Mesenchymal stem cell (in vitro differentiated cells and primary cell): ENCODE data around the gene CREB1.
A peak's percentile ranks its signal among the peaks of the same experiment; 100 is the strongest.

Source experiments
- DNase-seq: peaks from one replicate; pipeline ENCODE4 v3.0.0-alpha.2; 2013
- H2AFZ ChIP-seq: one replicate; pipeline ENCODE4 v1.6.1; 2013; ENCODE audit warnings: low read depth, mild to moderate bottlenecking, control low read depth, inconsistent platforms, low read length, moderate library complexity
- H2AK5ac ChIP-seq: 2 replicates; pipeline ENCODE4 v1.6.1; 2013; ENCODE audit warnings: low read length, moderate library complexity, mild to moderate bottlenecking, inconsistent platforms; ENCODE audit not compliant: severe bottlenecking
- H2BK120ac ChIP-seq: one replicate; pipeline ENCODE4 v1.6.1; 2013; ENCODE audit warnings: low read depth, mild to moderate bottlenecking, inconsistent platforms, low read length, moderate library complexity
- H2BK12ac ChIP-seq, 2 experiments: one replicate each; pipeline ENCODE4 v1.6.1; 2013; ENCODE audit warnings: inconsistent platforms in 2 of 2, low read length in 2 of 2, mild to moderate bottlenecking in 2 of 2, moderate library complexity in 2 of 2, control low read depth in 1 of 2
- H2BK15ac ChIP-seq: one replicate; pipeline ENCODE4 v1.6.1; 2013; ENCODE audit warnings: mild to moderate bottlenecking, low read depth, inconsistent platforms; ENCODE audit not compliant: poor library complexity, severe bottlenecking
- H2BK5ac ChIP-seq: 2 replicates; pipeline ENCODE4 v1.6.1; 2013; ENCODE audit warnings: low read depth, mild to moderate bottlenecking, low read length, control low read depth, inconsistent platforms; ENCODE audit not compliant: poor library complexity, severe bottlenecking
- H3K14ac ChIP-seq, 2 experiments: one replicate each; pipeline ENCODE4 v1.6.1; 2013; ENCODE audit warnings: inconsistent platforms in 2 of 2, low read length in 2 of 2, control low read depth in 1 of 2, mild to moderate bottlenecking in 1 of 2, moderate library complexity in 1 of 2
- H3K18ac ChIP-seq, 2 experiments: one replicate each; pipeline ENCODE4 v1.6.1; 2013; ENCODE audit warnings: inconsistent platforms in 2 of 2, low read length in 2 of 2, control low read depth in 1 of 2, low read depth in 1 of 2, mild to moderate bottlenecking in 1 of 2
- H3K23ac ChIP-seq, 2 experiments: one replicate each; pipeline ENCODE4 v1.6.1; 2013; ENCODE audit warnings: inconsistent platforms in 2 of 2, low read length in 2 of 2, mild to moderate bottlenecking in 2 of 2, moderate library complexity in 2 of 2, control low read depth in 1 of 2
- H3K27ac ChIP-seq: 2 replicates; pipeline ENCODE4 v1.5.1; 2013; ENCODE audit warnings: mild to moderate bottlenecking, moderate library complexity, low read length, control low read depth, inconsistent platforms; ENCODE audit not compliant: poor library complexity, severe bottlenecking
- H3K27me3 ChIP-seq, 2 experiments: 2 replicates each; pipeline versions ENCODE4 v1.6.1 to v1.7.0; 2013; ENCODE audit warnings: low read length in 2 of 2, mild to moderate bottlenecking in 2 of 2, moderate library complexity in 2 of 2, control low read depth in 1 of 2, inconsistent platforms in 1 of 2; ENCODE audit not compliant: control insufficient read depth in 1 of 2, insufficient read depth in 1 of 2
- H3K36me3 ChIP-seq, 2 experiments: 2 replicates each; pipeline versions ENCODE4 v1.6.1 to v1.7.0; 2013; ENCODE audit warnings: low read length in 2 of 2, control low read depth in 1 of 2, inconsistent platforms in 1 of 2, low read depth in 1 of 2, mild to moderate bottlenecking in 1 of 2; ENCODE audit not compliant: insufficient read depth in 2 of 2, control insufficient read depth in 1 of 2
- H3K4ac ChIP-seq, 2 experiments: one replicate each; pipeline ENCODE4 v1.6.1; 2013; ENCODE audit warnings: inconsistent platforms in 2 of 2, low read length in 2 of 2, mild to moderate bottlenecking in 2 of 2, moderate library complexity in 2 of 2, control low read depth in 1 of 2, low read depth in 1 of 2
- H3K4me1 ChIP-seq: 2 replicates; pipeline ENCODE4 v1.6.1; 2013; ENCODE audit warnings: low read depth, low read length, control low read depth; ENCODE audit not compliant: control insufficient read depth, insufficient read depth
- H3K4me2 ChIP-seq: 2 replicates; pipeline ENCODE4 v1.6.1; 2013; ENCODE audit warnings: low read length, mild to moderate bottlenecking, inconsistent platforms; ENCODE audit not compliant: poor library complexity, severe bottlenecking
- H3K4me3 ChIP-seq, 2 experiments: 2 replicates each; pipeline versions ENCODE4 v1.5.1 to v1.7.0; 2013; ENCODE audit warnings: low read length in 2 of 2, mild to moderate bottlenecking in 2 of 2, control low read depth in 1 of 2, low read depth in 1 of 2; ENCODE audit not compliant: insufficient read depth in 1 of 2
- H3K79me1 ChIP-seq: replicated peaks from 2 replicates; pipeline ENCODE4 v1.6.1; 2013; ENCODE audit warnings: mild to moderate bottlenecking, control low read depth, low read length, inconsistent platforms; ENCODE audit not compliant: poor library complexity, severe bottlenecking
- H3K9ac ChIP-seq: 2 replicates; pipeline ENCODE4 v1.7.0; 2013; ENCODE audit warnings: mild to moderate bottlenecking, low read length, moderate library complexity
- H3K9me3 ChIP-seq: 2 replicates; pipeline ENCODE4 v1.7.0; 2013; ENCODE audit warnings: mild to moderate bottlenecking, low read length; ENCODE audit not compliant: control insufficient read depth
- H4K8ac ChIP-seq: one replicate; pipeline ENCODE4 v1.6.1; 2013; ENCODE audit warnings: inconsistent platforms, mild to moderate bottlenecking, low read length, moderate library complexity
- H4K91ac ChIP-seq: one replicate; pipeline ENCODE4 v1.6.1; 2013; ENCODE audit warnings: mild to moderate bottlenecking, low read length, inconsistent platforms
- WGBS: methylation state at CpG from one replicate; pipeline ENCODE4 v1.1.7; 2013; ENCODE audit warnings: mixed read lengths; 5-methylcytosine and 5-hydroxymethylcytosine counted together

The CREB1 gene

DNA sequence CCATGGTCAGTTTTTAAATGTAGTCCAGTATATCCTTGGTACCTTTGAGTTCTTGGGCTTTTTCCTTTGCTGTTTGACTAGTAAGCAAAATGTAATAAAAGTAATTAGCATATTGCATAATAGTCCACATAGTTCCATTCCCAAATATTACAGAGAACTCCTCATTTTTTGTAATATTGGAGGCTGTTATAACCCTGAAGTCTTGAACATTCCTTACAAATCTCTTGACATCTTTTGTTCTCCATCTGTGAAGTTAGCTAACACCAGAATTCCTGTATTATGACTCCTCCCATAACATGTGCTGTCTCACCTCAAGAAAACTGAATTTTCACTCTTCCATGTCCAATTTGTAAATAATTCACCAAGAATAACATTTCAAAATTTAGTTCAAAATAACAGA is 17.1 kb downstream of the CREB1 start:
- no peak overlapping the region for H2BK12ac ChIP-seq
- H4K91ac ChIP-seq: no peak overlapping the region
- no peak overlapping the region for H3K4me2 ChIP-seq
- H2BK15ac ChIP-seq: no peak overlapping the region
- H3K9ac ChIP-seq: no peak overlapping the region
- H3K14ac ChIP-seq: no peak overlapping the region
- peak overlapping the region; percentile 75 for H3K27ac ChIP-seq
- H2BK5ac ChIP-seq: no peak overlapping the region
- H3K23ac ChIP-seq: no peak overlapping the region
- DNase-seq: no peak
- no peaks in the 10 kb centered on the region for H3K79me1 ChIP-seq
- H3K4ac ChIP-seq: no peak overlapping the region
- H3K9me3 ChIP-seq: no peaks in the 10 kb centered on the region
- H2BK120ac ChIP-seq: no peak overlapping the region
- no peak overlapping the region for H3K4me3 ChIP-seq
- peaks cover 9% of the 10 kb centered on the region for H3K4me1 ChIP-seq
- no peak overlapping the region for H3K18ac ChIP-seq
- H3K27me3 ChIP-seq: no peaks in the 10 kb centered on the region
- H2AFZ ChIP-seq: no peak overlapping the region
- H4K8ac ChIP-seq: no peak overlapping the region
- no peak overlapping the region for H2AK5ac ChIP-seq
- peaks cover 0 to 4% of the 10 kb centered on the region in 2 experiments for H3K36me3 ChIP-seq

DNA sequence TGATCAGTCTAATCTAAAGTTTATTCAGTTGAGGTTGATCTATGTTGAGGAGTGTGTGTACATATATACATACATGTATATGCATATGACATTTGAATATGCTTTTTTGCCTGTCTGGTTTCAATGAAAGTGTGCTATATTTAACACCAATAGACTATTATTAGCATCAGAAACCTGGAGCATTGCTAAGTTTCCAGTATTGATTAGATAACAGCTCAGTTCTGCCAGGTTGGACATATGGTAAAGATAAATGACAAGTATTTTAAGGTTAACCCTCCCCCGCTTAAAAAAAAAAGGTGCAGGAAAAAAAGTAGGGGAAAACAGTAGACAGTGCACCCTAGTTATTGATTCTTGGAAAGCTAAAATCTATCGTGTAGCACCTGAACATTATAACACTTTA is 19.4 kb downstream of the CREB1 start:
- Histone ChIP-seq H3K27me3 (no peaks in the 10 kb centered on the region), H3K27ac (no peak overlapping the region), H3K4me1 (peaks cover 9% of the 10 kb centered on the region), H2BK15ac (no peak overlapping the region), H2AFZ (no peak overlapping the region), H2BK12ac (no peak overlapping the region), H3K14ac (no peak overlapping the region), H2AK5ac (no peak overlapping the region), H4K91ac (no peak overlapping the region), H2BK5ac (no peak overlapping the region), H3K4ac (no peak overlapping the region), H2BK120ac (no peak overlapping the region), H3K79me1 (no peaks in the 10 kb centered on the region), H4K8ac (no peak overlapping the region), H3K4me3 (no peak overlapping the region), H3K18ac (no peak overlapping the region), H3K9me3 (no peaks in the 10 kb centered on the region), H3K4me2 (no peak overlapping the region), H3K36me3 (no peaks in the 10 kb centered on the region), H3K9ac (peak overlapping the region; percentile 34), H3K23ac (no peak overlapping the region)
- no peak for DNase-seq
- 100% methylated on average over 1 of the region's 2 CpGs for WGBS

DNA sequence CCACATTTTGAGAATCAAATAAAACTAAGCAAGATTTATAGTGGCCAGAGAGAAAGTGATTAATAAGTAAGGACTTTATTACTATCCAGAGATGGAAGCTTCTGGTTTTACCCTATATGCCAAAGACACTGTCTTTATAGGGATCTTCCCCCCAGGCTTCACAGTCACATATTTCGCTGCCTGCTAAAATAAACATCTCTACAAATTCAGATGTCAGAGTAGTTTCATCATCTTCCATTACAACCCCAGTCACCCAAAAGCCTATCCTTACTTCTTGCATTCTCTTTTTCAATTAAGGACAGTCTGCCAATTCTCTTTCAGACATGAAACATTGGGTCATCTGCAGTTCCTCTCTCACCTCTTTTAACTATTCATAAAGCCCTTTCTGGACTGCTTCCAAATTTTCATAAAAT is 28.3 kb downstream of the CREB1 start:
- no peak overlapping the region for H3K18ac ChIP-seq
- no peak overlapping the region for H3K4ac ChIP-seq
- no peak overlapping the region for H3K23ac ChIP-seq
- no peak overlapping the region for H3K14ac ChIP-seq
- no peaks in the 10 kb centered on the region for H3K4me1 ChIP-seq
- H2AK5ac ChIP-seq: no peak overlapping the region
- H2BK12ac ChIP-seq: no peak overlapping the region
- no peak overlapping the region for H2BK120ac ChIP-seq
- H3K27ac ChIP-seq: no peak overlapping the region
- DNase-seq: peak; percentile 83
- H3K9me3 ChIP-seq: no peaks in the 10 kb centered on the region
- H3K79me1 ChIP-seq: peaks cover 16% of the 10 kb centered on the region
- 19% methylated on average over 1 of the region's 1 CpG for WGBS
- no peak overlapping the region for H3K4me2 ChIP-seq
- no peak overlapping the region for H2BK15ac ChIP-seq
- no peak overlapping the region for H2AFZ ChIP-seq
- H4K8ac ChIP-seq: no peak overlapping the region
- no peak overlapping the region for H3K4me3 ChIP-seq
- H3K36me3 ChIP-seq: peaks cover 2 to 60% of the 10 kb centered on the region in 2 experiments
- no peak overlapping the region for H2BK5ac ChIP-seq
- no peak overlapping the region for H4K91ac ChIP-seq
- H3K27me3 ChIP-seq: no peaks in the 10 kb centered on the region
- H3K9ac ChIP-seq: no peak overlapping the region

DNA sequence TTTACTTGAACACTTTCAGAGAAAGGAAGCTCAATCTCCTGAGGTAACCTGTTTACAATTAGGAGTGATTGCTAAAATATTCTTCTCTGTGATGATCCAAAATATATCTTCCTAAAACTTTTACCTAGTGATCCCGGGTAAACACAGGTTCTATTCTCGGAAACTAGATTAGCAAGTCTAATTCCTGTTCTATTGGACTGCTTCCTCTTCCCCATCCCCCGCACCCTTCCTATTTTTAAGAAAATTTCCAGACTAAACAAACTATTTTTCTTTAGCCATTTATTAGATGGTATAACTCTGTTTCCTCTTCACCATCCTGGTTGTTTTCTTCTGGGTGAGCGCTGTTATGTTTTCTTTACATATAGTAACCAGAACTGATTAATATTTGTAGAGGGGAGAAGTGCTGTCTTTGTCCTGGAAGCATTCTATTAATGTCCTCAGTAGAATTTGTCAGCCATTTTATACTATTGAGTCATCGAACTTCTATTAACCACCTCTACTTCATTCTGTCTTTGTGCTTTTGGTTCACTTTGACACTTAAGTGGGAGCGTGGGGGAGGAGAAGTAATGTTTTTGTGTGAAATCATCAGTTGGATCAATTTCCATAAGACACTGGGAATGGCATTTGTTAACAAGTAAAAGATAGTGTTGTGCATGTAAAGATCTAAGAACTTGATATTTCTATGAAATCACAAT is 31.8 kb downstream of the CREB1 start:
- Histone ChIP-seq H2AFZ (no peak overlapping the region), H3K36me3 (peaks cover 4 to 65% of the 10 kb centered on the region in 2 experiments), H4K91ac (no peak overlapping the region), H3K4ac (no peak overlapping the region), H4K8ac (no peak overlapping the region), H3K18ac (no peak overlapping the region), H3K4me2 (no peak overlapping the region), H3K9me3 (no peaks in the 10 kb centered on the region), H2AK5ac (no peak overlapping the region), H3K27ac (no peak overlapping the region), H2BK5ac (no peak overlapping the region), H3K79me1 (peaks cover 15% of the 10 kb centered on the region), H3K9ac (no peak overlapping the region), H3K4me3 (no peak overlapping the region), H2BK15ac (no peak overlapping the region), H2BK12ac (no peak overlapping the region), H3K27me3 (no peaks in the 10 kb centered on the region), H3K23ac (no peak overlapping the region), H3K14ac (no peak overlapping the region), H2BK120ac (no peak overlapping the region), H3K4me1 (no peaks in the 10 kb centered on the region)
- WGBS: 91% methylated on average over 4 of the region's 6 CpGs
- no peak for DNase-seq
